ENCODE data around the gene METTL27.
A peak's percentile ranks its signal among the peaks of the same experiment; 100 is the strongest.

Gene METTL27

GRCh38 chr7:73865738-73866445 is 23.6 kb upstream of the METTL27 start:
- DNase-seq (ENCODE audit: low spot score), result peak; percentile 61
- peak; percentile 40 for TF ChIP-seq CTCF (IDR thresholded peaks at IDR 0.05; ENCODE audit: extremely low read depth, missing control alignments)

GRCh38 chr7:73864981-73865711 is 22.8 kb upstream of the METTL27 start:
- no peak for DNase-seq (ENCODE audit: low spot score)
- TF ChIP-seq CTCF (IDR thresholded peaks at IDR 0.05; ENCODE audit: extremely low read depth, missing control alignments), result no peak

- no peak for TF ChIP-seq CTCF (IDR thresholded peaks at IDR 0.05; ENCODE audit: extremely low read depth, missing control alignments)
- no peak for DNase-seq (ENCODE audit: low spot score)
These were observed 19.0 kb upstream of the METTL27 start for GRCh38 chr7:73861305-73861704.

GRCh38 chr7:73860859-73861258 is 18.5 kb upstream of the METTL27 start, which contains the start of gene TMEM270:
TSS of gene TMEM270 (plus strand) at chr7:73861159. CDS start at chr7:73861195, 36 bp downstream.
- TF ChIP-seq CTCF (IDR thresholded peaks at IDR 0.05; ENCODE audit: extremely low read depth, missing control alignments), result no peak
- DNase-seq (ENCODE audit: low spot score), result no peak

GRCh38 chr7:73858807-73859206 is 16.5 kb upstream of the METTL27 start:
- no peak for DNase-seq (ENCODE audit: low spot score)
- no peak for TF ChIP-seq CTCF (IDR thresholded peaks at IDR 0.05; ENCODE audit: extremely low read depth, missing control alignments)

- TF ChIP-seq CTCF (IDR thresholded peaks at IDR 0.05; ENCODE audit: extremely low read depth, missing control alignments), result no peak
- DNase-seq (ENCODE audit: low spot score), result no peak
These were observed 14.6 kb upstream of the METTL27 start for GRCh38 chr7:73856941-73857340.

GRCh38 chr7:73852500-73852899 is 10.2 kb upstream of the METTL27 start:
- no peak for TF ChIP-seq CTCF (IDR thresholded peaks at IDR 0.05; ENCODE audit: extremely low read depth, missing control alignments)
- no peak for DNase-seq (ENCODE audit: low spot score)

Data from GM20000 (cell line).